ENCODE measurements around the gene TLDC2. TPM values are rescaled to one million over a fixed set of nuclear protein-coding genes. Genes with fewer than 3 reads are reported as not detected.

The TLDC2 gene
- total RNA-seq, 1 donor from 2014 or later, result 0.59 TPM

Other genes starting within 250 kb of the TLDC2 start
- gene SLA2, start 229.9 kb upstream of the TLDC2 start, total RNA-seq, result 0.39 TPM
- 15.4 TPM for gene NDRG3, start 130.0 kb upstream of the TLDC2 start, total RNA-seq
- 13.4 TPM for gene DSN1, start 102.4 kb upstream of the TLDC2 start, total RNA-seq
- 48.8 TPM for gene SAMHD1, start 75.6 kb downstream of the TLDC2 start, total RNA-seq
- 8.9 TPM for gene RBL1, start 219.9 kb downstream of the TLDC2 start, total RNA-seq

Data from skin of body (tissue), 1 donor.